Measurements from ENCODE around the gene MCRIP2.

MCRIP2 gene

GRCh38 chr16:670485-671352, 29.1 kb downstream of the MCRIP2 start:
- DNase-seq (ENCODE audit: low spot score) = no peak

- DNase-seq (ENCODE audit: low spot score) = no peak
Measured at GRCh38 chr16:671353-672131, 29.9 kb downstream of the MCRIP2 start.

- DNase-seq (ENCODE audit: low spot score) = no peak
Measured at GRCh38 chr16:672371-672770, 30.7 kb downstream of the MCRIP2 start.

- no peak for DNase-seq (ENCODE audit: low spot score)
Measured at GRCh38 chr16:672851-673250, 31.2 kb downstream of the MCRIP2 start.

- DNase-seq (ENCODE audit: low spot score) = no peak
Measured at GRCh38 chr16:673399-673991, 31.9 kb downstream of the MCRIP2 start.

GRCh38 chr16:674214-674881, 32.7 kb downstream of the MCRIP2 start:
- DNase-seq (ENCODE audit: low spot score) = no peak

- no peak for DNase-seq (ENCODE audit: low spot score)
Measured at GRCh38 chr16:674968-675883, 33.6 kb downstream of the MCRIP2 start, which contains the start of gene RHBDL1. TSS of gene RHBDL1 (plus strand) at chr16:675671. CDS start at chr16:675791, 120 bp downstream.

- no peak for DNase-seq (ENCODE audit: low spot score)
Measured at GRCh38 chr16:675884-676564, 34.4 kb downstream of the MCRIP2 start.

GRCh38 chr16:676565-676902, 34.9 kb downstream of the MCRIP2 start:
- no peak for DNase-seq (ENCODE audit: low spot score)

- no peak for DNase-seq (ENCODE audit: low spot score)
Measured at GRCh38 chr16:676913-677312, 35.3 kb downstream of the MCRIP2 start.

GRCh38 chr16:677316-678190, 35.9 kb downstream of the MCRIP2 start:
- no peak for DNase-seq (ENCODE audit: low spot score)

GRCh38 chr16:678209-678857, 36.7 kb downstream of the MCRIP2 start:
- DNase-seq (ENCODE audit: low spot score) = no peak

GRCh38 chr16:678858-679813, 37.5 kb downstream of the MCRIP2 start:
- DNase-seq (ENCODE audit: low spot score) = peak; percentile 61

GRCh38 chr16:679814-680624, 38.4 kb downstream of the MCRIP2 start, which contains the start of gene STUB1:
TSS of gene STUB1 (plus strand) at chr16:680410. CDS start at chr16:680526, 116 bp downstream.
- DNase-seq (ENCODE audit: low spot score) = peak; percentile 74

GRCh38 chr16:680625-680945, 39.0 kb downstream of the MCRIP2 start:
- no peak for DNase-seq (ENCODE audit: low spot score)

- DNase-seq (ENCODE audit: low spot score) = no peak
Measured at GRCh38 chr16:680967-681745, 39.5 kb downstream of the MCRIP2 start.
